GM21528 (cell line): ENCODE data around the gene STK10.
"Not testable (repeated sequence)": the region's sequence is repeated elsewhere in the genome, so short reads cannot be mapped to it uniquely, and the experiment has no call there.

Source experiments
- ATAC-seq: cut with Tn5 transposase; IDR thresholded peaks from one replicate; pipeline ENCODE4 v1.9.1; 2021; ENCODE audit warnings: mild to moderate bottlenecking, moderate library complexity; ENCODE audit not compliant: unreplicated experiment, low FRiP score

Gene STK10

DNA sequence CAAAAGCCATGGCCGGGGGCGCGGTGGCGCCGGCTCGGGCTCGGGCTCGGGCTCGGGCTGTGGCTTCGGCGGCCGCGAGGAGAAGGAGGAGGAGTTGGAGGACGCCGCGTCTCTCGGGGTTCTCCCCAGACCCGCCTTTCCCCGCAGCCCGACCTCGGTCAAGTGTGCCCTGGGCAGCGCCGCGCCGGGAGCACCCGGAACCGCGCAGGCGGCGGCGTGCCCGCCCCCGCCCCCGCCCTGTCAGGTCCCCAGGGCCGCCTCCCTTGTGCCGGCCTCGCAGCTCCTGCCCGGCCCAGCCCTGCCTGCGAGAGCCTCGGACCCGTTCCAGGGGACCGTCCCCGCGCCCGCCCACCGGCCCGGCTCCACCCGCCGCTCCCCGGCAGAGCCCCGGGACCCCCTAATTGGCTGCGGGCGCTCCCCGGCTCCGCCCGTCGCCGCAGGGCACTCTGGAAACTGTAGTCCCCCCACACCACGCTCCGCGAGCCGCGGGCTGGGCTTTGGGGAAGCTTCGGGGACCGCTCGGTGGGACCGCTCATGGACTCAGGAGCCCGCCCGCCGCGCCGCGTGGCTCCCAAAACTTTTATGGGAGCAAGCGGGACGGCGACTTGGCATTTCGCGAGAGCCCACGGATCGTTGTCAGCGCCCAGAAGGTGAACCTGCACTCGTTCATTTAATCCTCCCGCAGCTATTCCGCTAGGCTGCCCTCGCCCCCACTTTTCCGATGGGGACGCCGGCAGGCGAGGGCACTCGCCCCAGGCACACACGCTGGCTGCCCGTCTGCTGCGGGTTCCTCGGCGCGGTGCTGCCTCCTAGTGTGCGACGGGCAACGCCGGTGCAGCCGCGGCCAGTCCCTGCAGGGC, at the start of gene STK10:
TSS of gene STK10 (minus strand) at position 192 of the 860 bp plus-strand sequence. CDS start at position 10, 182 bp downstream.
- peak; percentile 72 for ATAC-seq

DNA sequence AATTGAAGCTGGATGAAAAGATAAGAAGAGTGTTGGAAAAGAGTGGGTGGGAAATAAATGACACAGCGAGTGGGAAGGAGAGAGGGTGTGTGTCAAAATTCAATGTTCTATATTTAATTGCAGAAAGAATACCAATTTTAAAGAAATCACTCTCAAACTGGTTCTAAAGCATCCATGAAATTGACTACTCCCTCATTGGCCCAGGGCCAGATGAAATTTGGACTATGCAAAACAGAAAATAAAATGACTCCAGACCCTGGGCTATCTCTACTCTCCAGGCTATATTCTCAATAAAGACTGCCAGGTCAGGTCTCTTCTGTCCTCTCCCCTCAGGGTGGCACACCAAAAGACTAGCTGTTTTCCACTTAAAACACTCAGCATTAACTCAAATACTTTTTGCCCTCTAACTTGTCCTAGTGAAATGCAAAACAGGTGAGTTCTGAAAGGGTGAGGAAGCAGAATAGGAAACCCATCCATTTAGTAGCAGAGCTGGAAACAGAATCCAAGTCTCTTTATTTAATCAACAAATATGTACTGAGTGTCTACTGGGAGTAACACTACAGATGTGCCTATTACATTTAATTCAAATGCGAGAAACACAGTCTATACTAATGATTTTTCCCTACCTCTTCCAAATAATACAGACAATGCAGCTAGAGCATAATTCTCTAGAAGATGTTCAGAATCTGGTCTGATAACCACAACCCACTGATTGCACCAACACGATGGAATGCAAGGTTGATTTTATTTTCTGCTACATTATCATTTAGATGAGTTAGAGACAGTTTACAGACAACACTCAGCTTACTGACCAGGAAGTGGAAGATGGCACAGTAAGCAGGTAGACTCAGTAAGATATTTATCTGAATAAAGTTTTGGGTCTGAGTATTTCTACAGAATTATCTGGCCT, 48.1 kb upstream of the STK10 start:
- no peak for ATAC-seq

DNA sequence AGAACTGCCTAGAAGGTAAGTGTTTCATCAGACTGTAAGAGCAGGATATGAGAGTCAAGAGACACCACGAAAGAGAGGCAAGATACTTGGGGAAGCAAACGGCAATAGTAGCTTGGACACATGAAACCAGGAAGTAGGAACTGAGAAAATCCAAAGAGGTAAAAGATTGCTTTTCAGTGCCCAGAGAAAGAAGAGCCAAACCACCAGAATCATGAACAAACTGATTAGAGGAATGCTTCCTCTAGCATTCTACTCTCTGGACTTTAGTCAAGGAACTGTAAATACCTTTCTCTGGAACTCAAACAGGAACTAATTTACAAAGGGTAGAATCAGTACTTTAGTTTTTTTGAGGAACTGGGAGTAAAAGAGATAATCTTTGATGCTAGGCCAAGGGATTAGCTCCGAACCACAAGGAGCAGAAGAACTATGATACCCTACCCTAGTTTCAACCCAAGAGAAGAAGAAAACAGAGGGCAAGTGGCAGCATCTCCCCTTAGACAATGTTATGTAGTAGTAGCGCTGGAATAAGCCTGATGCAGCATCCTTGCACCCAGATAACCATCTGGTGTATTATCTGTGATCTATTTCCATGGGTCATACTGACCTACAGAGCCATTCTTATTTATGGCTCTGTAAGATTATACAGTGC, 47.2 kb upstream of the STK10 start:
- peak; percentile 54 for ATAC-seq

DNA sequence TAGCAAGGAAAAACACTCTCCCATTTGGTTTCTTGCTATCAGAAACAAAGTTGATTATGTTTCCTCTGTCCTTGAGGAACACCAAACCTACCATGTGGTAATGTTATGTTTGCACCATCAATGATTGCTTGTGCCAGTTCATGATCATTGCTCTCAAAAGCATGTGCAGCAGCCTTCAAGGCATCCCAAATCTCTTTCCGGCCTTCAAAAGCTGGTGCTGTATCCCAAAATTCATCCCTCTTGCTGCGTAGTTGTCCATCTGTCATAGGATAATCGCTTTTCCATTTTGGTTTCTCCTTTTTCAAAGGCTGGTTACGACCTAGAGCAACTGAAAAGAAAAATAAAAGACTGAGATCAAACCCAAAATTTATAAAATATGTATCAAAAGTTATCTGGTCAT, 46.0 kb upstream of the STK10 start:
- no peak for ATAC-seq

DNA sequence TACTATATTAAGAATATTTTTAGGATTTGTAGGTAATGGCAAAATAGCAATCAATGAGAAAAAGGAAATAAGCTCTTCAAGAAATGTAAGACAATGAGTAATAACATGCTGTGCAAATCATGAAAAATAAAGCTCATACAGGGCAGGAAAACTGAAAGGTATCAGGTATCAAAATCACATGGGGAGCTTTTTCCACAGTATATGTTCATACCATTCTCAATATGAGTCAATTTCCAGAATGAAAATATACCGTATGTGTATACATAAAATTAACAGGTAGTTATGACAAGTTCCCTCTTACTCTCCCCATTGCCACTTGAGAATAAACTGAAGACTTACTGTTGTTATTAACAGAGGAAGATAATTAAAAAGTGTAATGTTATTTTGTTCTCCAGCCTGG, 41.9 kb upstream of the STK10 start:
- no peak for ATAC-seq

DNA sequence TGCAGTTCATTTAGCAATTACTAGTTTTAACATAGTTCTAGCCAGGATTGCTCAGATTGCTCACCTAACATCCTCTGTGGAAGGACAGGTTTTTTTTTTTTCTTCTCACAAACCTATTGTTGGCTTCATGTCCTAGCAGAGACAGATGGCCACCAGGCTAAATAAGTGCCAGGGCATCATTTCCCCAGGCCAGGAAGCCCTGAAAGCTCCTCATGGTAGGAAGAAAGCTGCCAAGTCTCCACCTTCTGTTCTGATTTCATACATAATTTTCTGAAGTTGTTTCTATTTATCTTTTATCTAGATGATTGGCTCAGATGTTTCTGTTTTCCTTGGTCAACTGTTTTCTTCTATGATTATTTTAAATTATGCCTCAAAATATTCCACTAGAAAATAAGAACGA, 37.0 kb upstream of the STK10 start:
- no peak for ATAC-seq

DNA sequence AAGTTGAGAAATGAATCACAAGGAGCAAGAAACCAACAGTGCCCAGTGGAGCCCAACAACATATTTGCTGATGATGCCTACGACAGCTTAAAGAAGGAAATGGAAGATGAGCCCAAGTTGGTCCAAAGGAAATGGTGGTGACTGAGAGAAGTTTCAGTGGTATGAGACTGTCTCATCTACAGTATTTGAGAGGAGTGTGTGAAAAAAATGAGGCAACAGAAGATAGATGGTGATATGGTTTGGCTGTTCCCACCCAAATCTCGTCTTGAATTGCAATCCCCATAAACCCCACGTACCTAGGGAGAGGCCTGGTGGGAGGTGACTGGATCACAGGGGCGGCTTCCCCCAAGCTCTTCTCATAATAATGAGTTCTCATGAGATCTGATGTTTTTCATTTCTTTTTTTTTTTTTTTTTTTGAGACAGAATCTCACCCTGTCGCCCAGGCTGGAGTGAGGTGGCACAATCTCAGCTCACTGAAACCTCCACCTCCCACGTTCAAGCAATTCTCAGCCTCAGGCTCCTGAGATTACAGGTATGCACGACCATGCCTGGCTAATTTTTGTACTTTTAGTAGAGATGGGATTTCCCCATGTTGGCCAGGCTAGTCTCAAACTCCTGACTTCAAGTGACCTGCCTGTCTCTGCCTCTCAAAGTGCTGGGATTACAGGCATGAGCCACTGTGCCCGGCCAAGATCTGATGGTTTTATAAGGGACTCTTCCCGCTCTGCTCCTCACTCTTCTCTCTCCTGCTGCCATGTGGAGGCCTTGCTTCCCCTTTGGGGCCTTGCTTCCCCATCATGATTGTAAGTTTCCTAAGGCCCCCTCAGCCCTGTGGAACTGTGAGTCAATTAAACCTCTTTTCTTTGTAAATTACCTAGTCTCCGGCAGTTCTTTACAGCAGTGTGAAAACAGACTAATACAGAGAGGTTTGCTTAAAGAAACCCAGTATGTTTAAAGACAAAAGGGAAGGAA, 36.2 kb upstream of the STK10 start:
- peak; percentile 76 for ATAC-seq

DNA sequence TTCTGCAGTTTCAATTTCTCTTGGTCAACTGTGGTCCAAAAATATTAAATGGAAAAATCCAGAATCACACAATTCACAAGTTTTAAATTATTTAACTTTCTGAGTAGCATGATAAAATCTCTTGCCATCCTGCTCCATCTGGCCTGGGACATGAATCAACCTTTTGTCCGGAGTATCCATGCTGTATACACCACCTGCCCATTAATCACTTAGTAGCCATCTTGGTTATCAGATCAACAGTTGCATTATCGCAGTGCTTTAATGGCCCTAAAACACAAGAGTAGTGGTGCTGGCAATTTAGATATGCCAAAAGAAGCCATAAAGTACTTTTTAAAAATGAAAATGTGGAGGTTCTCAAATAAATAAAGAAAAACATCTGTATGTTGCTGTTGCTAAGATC, 31.3 kb upstream of the STK10 start:
- no peak for ATAC-seq

DNA sequence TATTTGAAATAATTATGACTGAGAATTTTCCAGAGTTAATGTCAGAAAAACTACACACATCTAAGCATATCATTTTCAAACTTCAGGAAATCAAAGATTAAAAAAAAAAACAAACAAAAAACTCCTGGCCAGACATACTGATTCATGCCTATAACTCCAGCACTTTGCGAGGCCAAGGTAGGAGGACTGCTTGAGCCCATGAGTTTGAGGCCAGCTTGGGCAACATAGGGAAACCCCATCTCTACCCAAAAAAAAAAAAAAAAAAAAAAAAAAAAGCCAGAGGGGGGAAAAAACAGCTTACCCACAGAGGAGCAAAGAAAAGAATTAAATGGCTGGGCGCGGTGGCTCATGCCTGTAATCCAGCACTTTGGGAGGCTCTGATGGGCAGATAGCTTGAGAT, 28.3 kb upstream of the STK10 start:
- no peak for ATAC-seq

DNA sequence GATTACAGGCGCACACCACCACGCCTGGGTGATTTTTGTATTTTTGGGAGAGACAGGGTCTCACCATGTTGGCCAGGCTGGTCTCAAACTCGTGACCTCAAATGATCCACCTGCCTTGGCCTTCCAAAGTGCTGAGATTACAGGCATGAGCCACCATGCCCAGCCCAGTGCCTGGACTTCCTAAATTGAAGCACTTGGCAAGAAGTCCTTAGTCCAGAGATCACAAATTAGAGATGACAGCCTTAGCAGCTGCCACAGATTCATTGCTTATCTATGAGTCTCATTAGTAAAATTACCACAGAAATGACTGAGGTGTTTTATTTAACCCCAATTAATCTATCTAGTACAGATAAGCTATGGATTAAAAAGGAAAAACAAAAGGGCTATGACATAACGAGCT, 25.1 kb upstream of the STK10 start:
- ATAC-seq = no peak

DNA sequence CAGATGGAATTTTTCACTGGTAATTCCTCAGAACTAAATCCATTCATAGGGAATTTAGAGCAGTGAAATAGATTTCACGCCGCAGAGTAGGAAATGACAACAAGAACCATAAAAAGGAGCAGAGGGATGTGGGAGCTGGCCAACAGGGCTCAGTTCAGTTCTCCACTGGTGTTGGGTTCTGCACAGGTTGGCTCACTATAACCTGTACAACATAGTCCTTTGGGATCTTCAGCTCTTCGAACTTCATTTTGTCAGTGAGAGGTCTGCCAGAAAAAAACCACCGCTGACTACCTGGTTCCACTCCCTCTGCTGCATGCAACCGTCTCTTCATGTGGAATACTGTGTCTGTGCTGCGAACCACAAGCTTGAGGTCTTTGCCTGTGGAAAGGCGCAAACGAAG, 23.7 kb upstream of the STK10 start:
- no peak for ATAC-seq

DNA sequence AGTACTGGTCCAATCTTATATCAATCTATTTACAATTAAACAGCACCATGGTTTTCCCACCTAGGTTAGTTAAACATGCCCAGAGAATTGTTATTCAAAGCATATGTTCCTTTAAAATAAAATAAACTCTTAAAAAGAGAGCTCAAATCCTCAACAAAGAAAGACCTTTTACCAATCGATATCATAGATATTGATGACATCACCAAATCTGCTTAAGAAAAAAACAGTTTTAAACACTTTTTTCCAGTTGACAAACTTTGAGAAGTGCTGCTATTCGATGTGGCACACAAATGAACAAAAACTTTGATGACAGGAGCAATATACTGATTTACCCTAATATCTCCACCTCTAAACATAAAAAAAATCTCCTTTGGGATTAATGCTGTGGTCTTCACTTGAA, 21.7 kb upstream of the STK10 start:
- no peak for ATAC-seq

DNA sequence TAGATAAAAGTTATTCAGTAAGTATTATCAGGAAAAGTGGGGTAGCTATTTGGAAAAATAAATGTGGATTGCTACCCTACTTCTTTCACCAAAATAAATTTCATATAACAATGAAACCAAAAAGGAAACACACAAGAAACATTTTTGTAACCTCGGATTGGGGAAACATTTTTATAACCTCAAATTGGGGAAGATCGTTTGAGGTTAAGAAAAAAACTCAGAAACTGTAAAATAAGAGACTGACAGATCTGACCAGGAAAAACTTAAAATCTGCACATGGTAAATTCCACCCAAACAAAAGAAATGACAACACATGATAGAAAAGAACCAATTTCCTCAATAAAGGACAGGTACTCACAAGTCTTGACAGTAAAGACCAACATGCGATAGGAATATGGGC, 19.5 kb upstream of the STK10 start:
- no peak for ATAC-seq

DNA sequence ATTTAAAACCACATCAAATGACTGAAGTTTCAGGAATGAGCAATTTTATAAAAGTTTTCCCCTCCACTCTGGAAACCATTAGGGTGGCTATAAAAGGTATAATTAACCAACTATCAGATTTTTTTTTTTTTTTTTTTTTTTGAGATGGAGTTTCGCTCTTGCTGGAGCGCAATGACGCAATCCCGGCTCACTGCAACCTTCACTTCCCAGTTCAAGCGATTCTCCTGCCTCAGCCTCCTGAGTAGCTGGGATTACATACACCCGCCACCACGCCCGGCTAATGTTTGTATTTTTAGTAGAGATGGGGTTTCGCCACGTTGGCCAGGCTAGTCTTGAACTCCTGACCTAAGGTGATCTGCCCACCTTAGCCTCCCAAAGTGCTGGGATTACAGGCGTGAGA, 18.0 kb upstream of the STK10 start:
- ATAC-seq = not testable (repeated sequence)

DNA sequence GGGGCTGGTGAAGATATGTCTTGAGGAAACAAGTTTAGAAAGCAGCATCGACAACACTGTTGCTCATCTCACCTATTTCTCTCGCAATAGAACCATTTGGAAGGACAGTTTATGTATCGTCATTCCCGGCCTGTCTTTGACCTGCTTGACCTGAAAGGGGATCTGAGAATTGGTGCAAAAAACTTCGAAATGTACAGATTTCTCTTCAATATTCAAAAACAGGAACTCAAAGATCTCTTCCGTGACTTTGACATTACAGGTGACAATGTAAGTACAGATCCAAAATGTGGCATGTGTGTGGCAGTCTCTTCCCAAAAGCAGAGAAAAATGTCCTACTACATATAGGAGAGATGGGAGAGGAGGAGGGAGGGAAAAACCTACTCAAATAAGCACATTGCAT, 12.5 kb upstream of the STK10 start:
- ATAC-seq = no peak

DNA sequence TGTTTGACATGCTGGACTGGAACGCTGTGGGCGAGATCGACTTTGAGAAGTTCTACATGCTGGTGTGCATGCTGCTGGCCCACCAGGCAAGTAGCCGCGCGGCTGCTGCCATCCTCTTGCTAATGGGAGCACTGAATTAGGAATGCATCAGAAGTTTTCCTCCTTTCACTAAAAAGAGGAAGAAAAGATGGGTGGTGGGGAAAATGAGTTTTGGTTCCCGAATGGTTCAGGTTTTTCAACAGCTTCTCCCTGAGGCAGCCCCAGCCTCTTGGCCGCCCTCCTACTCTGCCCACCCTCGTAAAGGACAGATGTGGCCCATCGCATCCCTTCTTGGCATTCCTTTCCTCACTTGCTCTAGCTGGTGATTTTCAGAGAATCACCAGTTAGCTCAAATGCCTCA, 11.4 kb upstream of the STK10 start:
- no peak for ATAC-seq

DNA sequence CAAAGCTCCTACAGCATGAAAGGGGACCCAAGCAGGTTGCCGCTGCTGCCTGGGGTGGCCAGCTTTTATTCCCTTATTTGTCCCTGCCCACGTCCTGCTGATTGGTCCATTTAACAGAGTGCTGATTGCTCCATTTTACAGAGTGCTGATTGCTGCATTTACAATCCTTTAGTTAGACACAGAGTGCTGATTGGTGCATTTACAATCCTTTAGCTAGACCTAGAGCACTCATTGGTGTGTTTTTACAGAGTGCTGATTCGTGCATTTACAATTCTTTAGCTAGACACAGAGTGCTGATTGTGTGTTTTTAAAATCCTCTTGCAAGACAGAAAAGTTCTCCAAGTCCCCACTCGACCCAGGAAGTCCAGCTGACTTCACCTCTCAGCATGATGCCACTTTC, 9.8 kb upstream of the STK10 start:
- not testable (repeated sequence) for ATAC-seq

DNA sequence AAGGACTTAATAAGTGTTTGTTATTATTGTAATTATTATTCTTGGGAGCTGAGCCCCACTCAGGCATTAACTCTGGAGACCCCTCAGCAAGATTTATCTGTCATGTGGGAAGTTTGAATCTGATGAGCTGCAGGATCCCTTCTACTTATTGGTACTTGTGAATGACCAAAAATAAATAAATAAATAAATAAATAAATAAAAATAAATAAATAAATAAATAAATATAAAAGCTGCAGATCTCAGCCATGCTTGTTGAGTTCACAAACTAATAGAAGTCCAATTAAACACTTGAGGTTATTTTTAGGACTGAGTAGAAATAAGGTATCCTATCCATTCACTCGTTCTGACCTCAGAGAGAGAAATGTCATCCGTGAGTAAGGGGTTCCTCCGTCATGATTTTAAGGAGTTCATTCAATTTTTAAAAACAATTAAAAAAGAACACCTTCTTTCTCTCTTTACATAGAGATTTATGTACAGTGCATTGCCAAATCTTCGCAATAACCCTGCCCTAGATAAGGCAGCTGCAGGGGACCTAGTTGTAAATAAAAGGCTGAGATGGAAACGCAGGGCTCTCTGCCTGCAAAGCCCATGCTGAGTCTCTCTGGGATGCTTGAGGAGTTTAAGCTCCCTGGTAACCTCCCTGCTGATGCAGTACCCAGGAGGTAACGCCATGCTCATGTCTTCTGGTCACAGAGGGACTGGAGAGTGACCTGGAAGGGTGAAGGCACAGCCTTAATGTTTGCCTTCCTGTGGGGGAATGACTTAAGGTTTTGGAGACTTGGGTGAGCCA, 7.2 kb upstream of the STK10 start:
- ATAC-seq = no peak

DNA sequence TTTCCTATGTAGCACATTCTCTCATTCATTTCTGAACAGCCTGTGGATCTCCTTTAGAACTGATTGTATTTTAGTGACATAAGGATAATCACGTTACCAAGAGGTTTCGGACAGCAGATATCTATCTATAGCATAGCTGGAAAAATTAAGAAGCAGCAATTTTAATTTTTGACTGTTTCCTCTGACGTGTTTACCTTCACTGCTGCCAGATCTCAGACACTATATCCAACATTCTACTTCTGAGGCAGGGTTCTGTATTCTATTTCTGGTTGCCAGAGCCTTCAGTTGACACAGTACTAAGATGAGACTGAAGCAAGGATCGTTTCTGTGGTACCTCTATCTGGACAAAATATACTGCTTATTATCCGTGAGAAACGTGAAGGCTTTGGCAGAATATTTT, 5.8 kb upstream of the STK10 start, which contains the start of gene EFCAB9:
TSS of gene EFCAB9 (plus strand) at position 301 of the 400 bp plus-strand sequence. CDS start at position 302, 1 bp downstream.
- no peak for ATAC-seq
